ENCODE measurements around the gene PPM1A.
"Not testable (repeated sequence)": the region's sequence is repeated elsewhere in the genome, so short reads cannot be mapped to it uniquely, and the experiment has no call there.

PPM1A gene

GRCh38 chr14:60320860-60321259 lies 71.8 kb downstream of the PPM1A start:
- DNase-seq (ENCODE audit: low read depth, low spot score) = not testable (repeated sequence)

GRCh38 chr14:60323199-60323896 lies 74.3 kb downstream of the PPM1A start:
- DNase-seq (ENCODE audit: low read depth, low spot score) = no peak

GRCh38 chr14:60324837-60325236 lies 75.8 kb downstream of the PPM1A start:
- no peak for DNase-seq (ENCODE audit: low read depth, low spot score)

- DNase-seq (ENCODE audit: low read depth, low spot score) = no peak
These were observed 77.3 kb downstream of the PPM1A start for GRCh38 chr14:60326274-60326673.

- no peak for DNase-seq (ENCODE audit: low read depth, low spot score)
These were observed 78.7 kb downstream of the PPM1A start for GRCh38 chr14:60327447-60328331.

- DNase-seq (ENCODE audit: low read depth, low spot score) = no peak
These were observed 79.6 kb downstream of the PPM1A start for GRCh38 chr14:60328583-60328982.

GRCh38 chr14:60329274-60329673 lies 80.3 kb downstream of the PPM1A start:
- no peak for DNase-seq (ENCODE audit: low read depth, low spot score)

- DNase-seq (ENCODE audit: low read depth, low spot score) = no peak
These were observed 82.4 kb downstream of the PPM1A start for GRCh38 chr14:60331201-60332045.

- DNase-seq (ENCODE audit: low read depth, low spot score) = no peak
These were observed 83.0 kb downstream of the PPM1A start for GRCh38 chr14:60332046-60332399.

- no peak for DNase-seq (ENCODE audit: low read depth, low spot score)
These were observed 83.8 kb downstream of the PPM1A start for GRCh38 chr14:60332869-60333268.

- DNase-seq (ENCODE audit: low read depth, low spot score) = no peak
These were observed 90.5 kb downstream of the PPM1A start for GRCh38 chr14:60339571-60339970.

GRCh38 chr14:60343571-60344071 lies 94.6 kb downstream of the PPM1A start:
- DNase-seq (ENCODE audit: low read depth, low spot score) = no peak

GRCh38 chr14:60344751-60345150 lies 95.7 kb downstream of the PPM1A start:
- no peak for DNase-seq (ENCODE audit: low read depth, low spot score)

- DNase-seq (ENCODE audit: low read depth, low spot score) = no peak
These were observed 97.7 kb downstream of the PPM1A start for GRCh38 chr14:60346706-60347105.

- DNase-seq (ENCODE audit: low read depth, low spot score) = no peak
These were observed 99.2 kb downstream of the PPM1A start for GRCh38 chr14:60348211-60348610.

Measured in iPS DF 19.7 (cell line).